OCI-LY3 (cell line): Measurements from ENCODE around the gene TSPYL6.

ENCODE experiments used
- CTCF ChIP-seq: fragments of 200-600, 300-600 bp; sonication (generic); IDR thresholded peaks from 2 replicates; pipeline ENCODE4 v1.5.1; 2014; ENCODE audit warnings: antibody characterized with exemption, low read length, low read depth
- EZH2phosphoT487 ChIP-seq: fragments of 200-600 bp; shearing (Covaris generic); IDR thresholded peaks from 2 replicates; pipeline ENCODE4 v1.6.1; 2018; ENCODE audit warnings: antibody characterized with exemption, mixed run types, low read depth

GRCh38 chr2:54259413-54260240 lies 3.6 kb upstream of the TSPYL6 start:
- no peak for TF ChIP-seq CTCF
- TF ChIP-seq EZH2phosphoT487: no peak
